ENCODE data around the gene DMRTC1B.
"Not testable (repeated sequence)": the region's sequence is repeated elsewhere in the genome, so short reads cannot be mapped to it uniquely, and the experiment has no call there.

DMRTC1B gene

DNA sequence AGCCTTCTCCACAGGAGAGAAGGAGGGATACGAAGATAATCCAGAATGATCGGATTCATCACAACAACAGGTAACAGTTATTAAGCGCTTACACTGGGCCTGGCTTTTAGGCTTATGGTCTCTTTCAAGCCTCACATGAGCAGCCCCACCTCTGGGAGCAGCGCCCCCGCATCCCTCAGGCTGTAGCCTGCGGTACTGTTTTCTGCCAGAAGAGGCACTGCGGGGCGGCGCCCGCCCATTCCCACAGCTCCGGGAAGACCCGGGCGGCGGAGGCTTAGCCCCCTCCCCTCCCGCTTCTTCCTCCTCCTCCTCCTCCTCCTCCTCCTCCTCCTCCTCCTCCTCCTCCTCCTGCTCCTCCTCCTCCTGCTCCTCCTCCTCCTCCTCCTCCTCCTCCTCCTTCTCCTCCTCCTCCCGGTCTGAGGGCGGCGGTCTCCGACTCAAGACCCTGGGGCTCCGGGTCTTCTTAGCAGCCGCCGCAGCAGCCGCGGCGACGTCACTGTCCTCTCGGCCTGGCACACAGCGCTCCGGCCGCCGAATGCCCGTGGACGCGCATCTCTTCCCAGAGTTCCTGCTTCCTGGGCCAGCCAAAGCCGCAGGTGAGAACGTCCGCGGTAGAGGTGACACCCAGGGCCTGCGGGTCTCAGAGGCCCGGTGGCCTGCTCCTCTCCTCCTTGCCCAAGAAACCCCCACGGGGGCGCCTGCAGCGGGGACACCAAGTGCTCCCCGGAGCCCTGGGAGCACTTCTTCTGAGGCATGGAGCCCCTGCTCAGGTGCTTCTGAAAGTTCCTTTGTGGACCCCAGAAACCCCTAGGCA, at the start of gene DMRTC1B:
DMRTC1B (plus strand) TSS at position 238 of the 814 bp plus-strand sequence. CDS start 68,246 bp downstream, outside the sequence.
- H4K20me1 ChIP-seq (ENCODE audit: insufficient read depth); H3K4me3 ChIP-seq (IDR thresholded peaks at IDR 0.05; ENCODE audit: insufficient read depth, low read depth, low read length); H3K27ac ChIP-seq; H3K9ac ChIP-seq; H3K36me3 ChIP-seq (ENCODE audit: insufficient read depth); H2AFZ ChIP-seq (ENCODE audit: low read depth); H3K4me2 ChIP-seq; H3K79me2 ChIP-seq (ENCODE audit: insufficient read depth, low read depth); H3K27me3 ChIP-seq (ENCODE audit: insufficient read depth, low read depth); H3K4me1 ChIP-seq (ENCODE audit: low read depth, poor library complexity, severe bottlenecking): not testable (repeated sequence)

- Histone ChIP-seq H3K27ac (no peak overlapping the region), H3K4me1 (ENCODE audit: low read depth, poor library complexity, severe bottlenecking) (no peaks in the 10 kb centered on the region), H3K27me3 (ENCODE audit: insufficient read depth, low read depth) (no peaks in the 10 kb centered on the region), H3K9ac (no peak overlapping the region), H4K20me1 (ENCODE audit: insufficient read depth) (no peaks in the 10 kb centered on the region), H3K4me2 (no peak overlapping the region), H2AFZ (ENCODE audit: low read depth) (no peak overlapping the region), H3K79me2 (ENCODE audit: insufficient read depth, low read depth) (no peaks in the 10 kb centered on the region), H3K36me3 (ENCODE audit: insufficient read depth) (no peaks in the 10 kb centered on the region), H3K4me3 (IDR thresholded peaks at IDR 0.05; ENCODE audit: insufficient read depth, low read depth, low read length) (no peak overlapping the region)
- TF ChIP-seq, protein P1, sequence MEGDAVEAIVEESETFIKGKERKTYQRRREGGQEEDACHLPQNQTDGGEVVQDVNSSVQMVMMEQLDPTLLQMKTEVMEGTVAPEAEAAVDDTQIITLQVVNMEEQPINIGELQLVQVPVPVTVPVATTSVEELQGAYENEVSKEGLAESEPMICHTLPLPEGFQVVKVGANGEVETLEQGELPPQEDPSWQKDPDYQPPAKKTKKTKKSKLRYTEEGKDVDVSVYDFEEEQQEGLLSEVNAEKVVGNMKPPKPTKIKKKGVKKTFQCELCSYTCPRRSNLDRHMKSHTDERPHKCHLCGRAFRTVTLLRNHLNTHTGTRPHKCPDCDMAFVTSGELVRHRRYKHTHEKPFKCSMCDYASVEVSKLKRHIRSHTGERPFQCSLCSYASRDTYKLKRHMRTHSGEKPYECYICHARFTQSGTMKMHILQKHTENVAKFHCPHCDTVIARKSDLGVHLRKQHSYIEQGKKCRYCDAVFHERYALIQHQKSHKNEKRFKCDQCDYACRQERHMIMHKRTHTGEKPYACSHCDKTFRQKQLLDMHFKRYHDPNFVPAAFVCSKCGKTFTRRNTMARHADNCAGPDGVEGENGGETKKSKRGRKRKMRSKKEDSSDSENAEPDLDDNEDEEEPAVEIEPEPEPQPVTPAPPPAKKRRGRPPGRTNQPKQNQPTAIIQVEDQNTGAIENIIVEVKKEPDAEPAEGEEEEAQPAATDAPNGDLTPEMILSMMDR (conservative IDR thresholded peaks at IDR 0.05; ENCODE audit: low read depth, low read length), result no peak
Observed at GRCh38 chrX:72727846-72728245, 48.8 kb upstream of the DMRTC1B start.

DNA sequence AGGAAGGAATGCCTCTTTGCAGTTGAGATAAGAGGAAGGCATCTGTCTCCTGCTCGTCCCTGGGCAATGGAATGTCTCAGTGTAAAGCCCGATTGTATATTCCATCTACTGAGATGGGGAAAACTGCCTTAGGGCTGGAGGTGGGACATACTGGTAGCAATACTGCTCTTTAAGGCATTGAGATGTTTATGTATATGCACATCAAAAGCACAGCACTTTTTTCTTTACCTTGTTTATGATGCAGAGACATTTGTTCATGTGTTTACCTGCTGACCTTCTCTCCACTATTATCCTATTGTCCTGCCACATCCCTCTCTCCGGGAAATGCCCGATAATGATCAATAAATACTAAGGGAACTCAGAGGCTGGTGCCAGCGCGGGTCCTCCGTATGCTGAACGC, 43.1 kb upstream of the DMRTC1B start:
- not testable (repeated sequence) for H3K27me3 ChIP-seq (ENCODE audit: insufficient read depth, low read depth); H3K4me3 ChIP-seq (IDR thresholded peaks at IDR 0.05; ENCODE audit: insufficient read depth, low read depth, low read length); H3K9ac ChIP-seq; H3K79me2 ChIP-seq (ENCODE audit: insufficient read depth, low read depth); H3K4me2 ChIP-seq; H4K20me1 ChIP-seq (ENCODE audit: insufficient read depth); H3K36me3 ChIP-seq (ENCODE audit: insufficient read depth); H3K27ac ChIP-seq; H2AFZ ChIP-seq (ENCODE audit: low read depth); H3K4me1 ChIP-seq (ENCODE audit: low read depth, poor library complexity, severe bottlenecking)

DNA sequence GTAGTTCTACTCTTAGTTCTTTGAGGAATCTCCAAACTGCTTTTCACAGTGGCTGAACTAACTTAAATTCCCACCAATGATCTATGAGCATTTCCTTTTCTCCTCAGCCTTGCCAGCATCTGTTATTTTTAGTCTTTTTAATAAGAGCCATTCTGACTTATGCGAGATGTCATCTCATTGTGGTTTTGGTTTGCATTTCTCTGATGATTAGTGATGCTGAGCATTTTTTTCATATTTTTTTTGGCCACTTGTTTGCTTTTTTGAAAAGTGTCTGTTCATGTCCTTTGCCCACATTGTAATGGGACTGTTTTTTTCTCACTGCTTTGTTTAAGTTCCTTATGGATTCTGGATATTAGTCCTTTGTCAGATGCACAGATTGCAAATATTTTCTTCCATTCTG, 41.1 kb upstream of the DMRTC1B start:
- Histone ChIP-seq H3K4me3 (IDR thresholded peaks at IDR 0.05; ENCODE audit: insufficient read depth, low read depth, low read length) (no peak overlapping the region), H3K9ac (no peak overlapping the region), H3K27ac (no peak overlapping the region), H3K79me2 (ENCODE audit: insufficient read depth, low read depth) (no peaks in the 10 kb centered on the region), H2AFZ (ENCODE audit: low read depth) (no peak overlapping the region), H4K20me1 (ENCODE audit: insufficient read depth) (no peaks in the 10 kb centered on the region), H3K4me1 (ENCODE audit: low read depth, poor library complexity, severe bottlenecking) (no peaks in the 10 kb centered on the region), H3K36me3 (ENCODE audit: insufficient read depth) (no peaks in the 10 kb centered on the region), H3K27me3 (ENCODE audit: insufficient read depth, low read depth) (no peaks in the 10 kb centered on the region), H3K4me2 (no peak overlapping the region)
- TF ChIP-seq, protein P1 (conservative IDR thresholded peaks at IDR 0.05; ENCODE audit: low read depth, low read length), result no peak

- H3K9ac ChIP-seq; H3K27me3 ChIP-seq (ENCODE audit: insufficient read depth, low read depth); H4K20me1 ChIP-seq (ENCODE audit: insufficient read depth); H3K4me1 ChIP-seq (ENCODE audit: low read depth, poor library complexity, severe bottlenecking); H3K4me2 ChIP-seq; H3K27ac ChIP-seq; H3K36me3 ChIP-seq (ENCODE audit: insufficient read depth); H3K4me3 ChIP-seq (IDR thresholded peaks at IDR 0.05; ENCODE audit: insufficient read depth, low read depth, low read length); H3K79me2 ChIP-seq (ENCODE audit: insufficient read depth, low read depth); H2AFZ ChIP-seq (ENCODE audit: low read depth): not testable (repeated sequence)
Observed at GRCh38 chrX:72745546-72745945, 31.1 kb upstream of the DMRTC1B start.

DNA sequence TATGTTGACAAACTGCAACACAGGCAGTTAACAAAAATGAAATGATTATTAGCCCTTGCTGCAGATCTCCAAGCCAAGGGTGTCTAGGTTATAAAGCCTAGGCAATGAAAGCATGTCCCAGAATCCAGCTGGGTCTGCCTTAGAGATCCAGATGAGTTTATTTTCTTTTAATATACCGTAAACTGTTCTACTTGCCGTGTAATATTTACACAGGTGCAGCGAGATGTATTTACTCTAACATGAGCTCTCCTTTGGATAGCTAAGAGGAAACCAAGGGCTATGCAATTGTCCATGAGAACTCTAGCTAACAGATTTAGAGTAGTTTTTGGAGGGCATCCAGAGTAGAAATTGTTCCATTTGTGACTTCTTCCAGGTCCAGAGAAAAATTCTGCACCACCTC, 28.1 kb upstream of the DMRTC1B start:
- not testable (repeated sequence) for H3K4me3 ChIP-seq (IDR thresholded peaks at IDR 0.05; ENCODE audit: insufficient read depth, low read depth, low read length); H4K20me1 ChIP-seq (ENCODE audit: insufficient read depth); H3K9ac ChIP-seq; H3K79me2 ChIP-seq (ENCODE audit: insufficient read depth, low read depth); H3K4me2 ChIP-seq; H3K27ac ChIP-seq; H2AFZ ChIP-seq (ENCODE audit: low read depth); H3K36me3 ChIP-seq (ENCODE audit: insufficient read depth); H3K4me1 ChIP-seq (ENCODE audit: low read depth, poor library complexity, severe bottlenecking); H3K27me3 ChIP-seq (ENCODE audit: insufficient read depth, low read depth)

- H2AFZ ChIP-seq (ENCODE audit: low read depth); H3K27ac ChIP-seq; H3K4me2 ChIP-seq; H3K9ac ChIP-seq; H4K20me1 ChIP-seq (ENCODE audit: insufficient read depth); H3K79me2 ChIP-seq (ENCODE audit: insufficient read depth, low read depth); H3K27me3 ChIP-seq (ENCODE audit: insufficient read depth, low read depth); H3K4me3 ChIP-seq (IDR thresholded peaks at IDR 0.05; ENCODE audit: insufficient read depth, low read depth, low read length); H3K4me1 ChIP-seq (ENCODE audit: low read depth, poor library complexity, severe bottlenecking); H3K36me3 ChIP-seq (ENCODE audit: insufficient read depth): not testable (repeated sequence)
Observed at GRCh38 chrX:72760454-72760853, 16.2 kb upstream of the DMRTC1B start.

DNA sequence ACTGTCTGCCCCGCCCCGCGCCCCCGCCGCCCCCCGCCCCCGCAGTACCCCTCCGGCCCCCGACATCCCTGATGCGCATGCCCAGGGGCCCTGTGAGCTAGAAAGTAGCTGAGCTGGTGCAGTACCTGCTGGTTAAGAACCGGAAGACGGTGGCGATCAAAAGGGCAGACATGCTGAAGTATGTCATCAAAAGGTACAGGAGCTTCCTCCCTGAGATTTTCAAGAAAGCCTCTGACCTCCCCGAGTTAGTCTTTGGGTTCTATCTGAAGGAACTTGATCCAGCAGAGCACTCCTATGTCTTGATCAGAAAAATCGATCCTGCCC, 739 bp downstream of the DMRTC1B start:
- H3K27ac ChIP-seq; H4K20me1 ChIP-seq (ENCODE audit: insufficient read depth); H3K9ac ChIP-seq; H3K4me3 ChIP-seq (IDR thresholded peaks at IDR 0.05; ENCODE audit: insufficient read depth, low read depth, low read length); H3K36me3 ChIP-seq (ENCODE audit: insufficient read depth); H3K4me2 ChIP-seq; H2AFZ ChIP-seq (ENCODE audit: low read depth); H3K4me1 ChIP-seq (ENCODE audit: low read depth, poor library complexity, severe bottlenecking); H3K79me2 ChIP-seq (ENCODE audit: insufficient read depth, low read depth); H3K27me3 ChIP-seq (ENCODE audit: insufficient read depth, low read depth): not testable (repeated sequence)

- H3K27ac ChIP-seq; H3K9ac ChIP-seq; H3K79me2 ChIP-seq (ENCODE audit: insufficient read depth, low read depth); H2AFZ ChIP-seq (ENCODE audit: low read depth); H3K4me2 ChIP-seq; H3K4me1 ChIP-seq (ENCODE audit: low read depth, poor library complexity, severe bottlenecking); H3K27me3 ChIP-seq (ENCODE audit: insufficient read depth, low read depth); H3K4me3 ChIP-seq (IDR thresholded peaks at IDR 0.05; ENCODE audit: insufficient read depth, low read depth, low read length); H3K36me3 ChIP-seq (ENCODE audit: insufficient read depth); H4K20me1 ChIP-seq (ENCODE audit: insufficient read depth): not testable (repeated sequence)
Observed at GRCh38 chrX:72778146-72778545, 1.5 kb downstream of the DMRTC1B start.
